K562 (cell line): Measurements from ENCODE around the gene CISD3. TPM values are rescaled to one million over a fixed set of nuclear protein-coding genes. Genes with fewer than 3 reads are reported as not detected.

Source experiments
- FOXJ2 ChIP-seq: fragments of 200-800 bp; sonication (Bioruptor generic); IDR thresholded peaks from 2 replicates; pipeline ENCODE4 v1.6.1; 2016; ENCODE audit warnings: missing genetic modification characterization, missing compliant biosample characterization
- GATAD2B ChIP-seq: fragments of 450-650 bp; IDR thresholded peaks from 2 replicates; pipeline ENCODE4 v1.6.1; 2017; ENCODE audit warnings: mild to moderate bottlenecking, borderline replicate concordance
- JUN ChIP-seq, 2 experiments: sonication (generic) in 1 of 2; formaldehyde crosslinking in 1 of 2; IDR thresholded peaks; 2 replicates each; pipeline versions ENCODE4 v1.6.1 to v1.8.0; 2012 to 2022; ENCODE audit warnings: borderline replicate concordance in 2 of 2, mild to moderate bottlenecking in 2 of 2, improper control_type of control experiment in 1 of 2, low read depth in 1 of 2, low read length in 1 of 2, missing genetic modification reagents in 1 of 2
- KAT2B ChIP-seq: IDR thresholded peaks from one replicate; pipeline ENCODE4 v1.6.1; 2012; ENCODE audit warnings: low read depth, mild to moderate bottlenecking, control low read depth, inconsistent platforms, low read length, moderate library complexity
- KAT7 ChIP-seq: sonication (generic); formaldehyde crosslinking; IDR thresholded peaks from 2 replicates; pipeline ENCODE4 v1.8.0; 2022; ENCODE audit warnings: missing genetic modification reagents, mild to moderate bottlenecking, borderline replicate concordance
- NFE2 ChIP-seq: IDR thresholded peaks from 2 replicates; pipeline ENCODE4 v1.6.1; 2014; ENCODE audit warnings: antibody characterized with exemption, low read depth
- PTBP1 ChIP-seq: fragments of 200-400 bp; formaldehyde crosslinking; IDR thresholded peaks from 2 replicates; pipeline ENCODE4 v1.6.1; 2017; ENCODE audit warnings: low read depth, low read length
- RAD51 ChIP-seq: fragments of 450-650 bp; IDR thresholded peaks from 2 replicates; pipeline ENCODE4 v1.7.1; 2016; ENCODE audit warnings: low read depth, mild to moderate bottlenecking, borderline replicate concordance
- ZFPM2 ChIP-seq: fragments of 250-450 bp; sonication (Bioruptor Pico); IDR thresholded peaks from 2 replicates; pipeline ENCODE4 v1.5.1; 2022; ENCODE audit warnings: mild to moderate bottlenecking
- ZNF384 ChIP-seq: IDR thresholded peaks from 2 replicates; pipeline ENCODE4 v1.6.1; 2012; ENCODE audit warnings: low read depth, low read length, improper control_type of control experiment
- ZNF586 ChIP-seq: fragments of 450-650 bp; formaldehyde crosslinking; conservative IDR thresholded peaks from 2 replicates; pipeline ENCODE4 v1.4.0; 2020; ENCODE audit warnings: mild to moderate bottlenecking, moderate library complexity
- ZNF830 ChIP-seq: fragments of 250-450 bp; sonication (Bioruptor Pico); IDR thresholded peaks from 2 replicates; pipeline ENCODE4 v1.5.0; 2021; ENCODE audit warnings: mild to moderate bottlenecking
- polyA plus RNA-seq, 8 experiments: library from polyadenylated mRNA; depleted of rRNA in 4 of 8; stranded (reverse) in 5 of 8; unstranded in 3 of 8; fragments of >200 nt; fragmentation: Nextera tagmentation in 2 of 8; fragmentation: Illumina TruSeq in 1 of 8; extraction: Ambion mirVana in 2 of 8; extraction: Trizol in 1 of 8; gene quantifications; 2 replicates each; pipeline versions ENCODE4 v1.2.1 to v1.2.3, GENCODE V29; 2011 to 2014; ENCODE audit warnings: inconsistent platforms in 1 of 8, missing spikeins in 1 of 8
- total RNA-seq, 7 experiments: library from RNA; depleted of rRNA in 6 of 7; stranded (reverse); fragments of >200 nt in 6 of 7; fragmentation: Illumina TruSeq in 2 of 7; extraction: Trizol in 2 of 7; gene quantifications; 2 replicates each; pipeline versions ENCODE4 v1.2.1 to v1.2.3, GENCODE V29; 2011 to 2021; ENCODE audit warnings: low replicate concordance in 1 of 7
- TF ChIP-seq, protein P1 (sequence below): sonication (generic); formaldehyde crosslinking; IDR thresholded peaks from 2 replicates; pipeline ENCODE4 v1.8.0; 2022; ENCODE audit warnings: mild to moderate bottlenecking, missing genetic modification reagents
- TF ChIP-seq, protein P2 (sequence below): fragments of 450-650 bp; conservative IDR thresholded peaks from 2 replicates; pipeline ENCODE4 v1.6.1; 2016; ENCODE audit warnings: missing genetic modification characterization, low read depth, mild to moderate bottlenecking, control low read depth, missing compliant biosample characterization
- TF ChIP-seq, protein P3 (sequence below): fragments of 450-650 bp; formaldehyde crosslinking; IDR thresholded peaks from 2 replicates; pipeline ENCODE4 v1.4.0; 2022; ENCODE audit warnings: missing genetic modification characterization
- TF ChIP-seq, protein P4 (sequence below): sonication (generic); formaldehyde crosslinking; IDR thresholded peaks from 2 replicates; pipeline ENCODE4 v1.9.0; 2022; ENCODE audit warnings: mild to moderate bottlenecking, missing genetic modification reagents
- TF ChIP-seq, protein P5 (sequence below): fragments of 250-450 bp; sonication (Bioruptor Pico); IDR thresholded peaks from 2 replicates; pipeline ENCODE4 v1.5.0; 2020; ENCODE audit warnings: mild to moderate bottlenecking
- TF ChIP-seq, protein P6 (sequence below): fragments of 450-650 bp; IDR thresholded peaks from 2 replicates; pipeline ENCODE4 v1.6.1; 2016; ENCODE audit warnings: mild to moderate bottlenecking
- TF ChIP-seq, protein P7 (sequence below): sonication (generic); formaldehyde crosslinking; IDR thresholded peaks from 2 replicates; pipeline ENCODE4 v1.9.0; 2022; ENCODE audit warnings: mild to moderate bottlenecking, missing genetic modification reagents

CISD3 gene
- total and polyA plus RNA-seq, 9 of the 15 experiments (the other 6 are each of a cell fraction or from before 2014, with no cell fraction given): 5.0 to 60.7 (median 15.7) TPM

DNA sequence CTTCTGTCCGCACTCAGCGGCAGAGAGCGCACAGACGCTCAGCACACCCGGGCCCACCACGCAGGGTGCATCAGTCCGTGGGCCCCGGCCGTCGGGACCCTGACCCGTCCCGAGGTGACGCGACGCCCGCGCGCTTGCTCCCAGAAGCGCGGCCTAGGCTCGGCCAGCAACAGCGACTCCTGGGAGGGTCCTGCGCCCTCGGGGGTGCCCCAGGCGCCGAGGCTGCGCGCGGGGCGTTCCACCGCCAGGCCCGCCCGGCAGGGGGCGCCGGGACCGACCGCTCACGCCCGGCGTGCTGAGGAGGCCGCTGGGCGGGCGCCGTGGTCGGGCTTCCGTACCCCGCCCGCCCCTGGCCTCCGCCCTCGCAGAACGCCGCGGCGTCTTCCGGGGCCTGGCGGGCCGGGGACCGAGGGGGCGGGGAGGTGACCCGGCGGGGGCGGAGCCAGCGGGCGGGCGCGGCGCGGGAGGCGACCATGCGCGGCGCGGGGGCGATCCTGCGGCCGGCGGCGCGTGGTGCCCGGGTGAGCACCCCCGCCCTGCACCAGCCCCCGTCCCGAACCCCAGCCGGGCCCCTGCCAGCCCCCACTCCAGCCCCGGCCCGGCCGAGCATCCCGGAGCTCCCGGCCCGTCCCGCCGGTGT is at the start of gene CISD3 (continued):
- TF ChIP-seq, protein P1, sequence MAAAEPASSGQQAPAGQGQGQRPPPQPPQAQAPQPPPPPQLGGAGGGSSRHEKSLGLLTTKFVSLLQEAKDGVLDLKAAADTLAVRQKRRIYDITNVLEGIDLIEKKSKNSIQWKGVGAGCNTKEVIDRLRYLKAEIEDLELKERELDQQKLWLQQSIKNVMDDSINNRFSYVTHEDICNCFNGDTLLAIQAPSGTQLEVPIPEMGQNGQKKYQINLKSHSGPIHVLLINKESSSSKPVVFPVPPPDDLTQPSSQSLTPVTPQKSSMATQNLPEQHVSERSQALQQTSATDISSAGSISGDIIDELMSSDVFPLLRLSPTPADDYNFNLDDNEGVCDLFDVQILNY (CRISPR knock-in tag): no peak
- TF ChIP-seq KAT7: no peak
- no peak for TF ChIP-seq RAD51
- TF ChIP-seq GATAD2B: peak; percentile 98
- no peak for TF ChIP-seq ZNF384
- no peak for TF ChIP-seq ZFPM2 (CRISPR knock-in tag)
- no peak for TF ChIP-seq PTBP1
- TF ChIP-seq, protein P2, sequence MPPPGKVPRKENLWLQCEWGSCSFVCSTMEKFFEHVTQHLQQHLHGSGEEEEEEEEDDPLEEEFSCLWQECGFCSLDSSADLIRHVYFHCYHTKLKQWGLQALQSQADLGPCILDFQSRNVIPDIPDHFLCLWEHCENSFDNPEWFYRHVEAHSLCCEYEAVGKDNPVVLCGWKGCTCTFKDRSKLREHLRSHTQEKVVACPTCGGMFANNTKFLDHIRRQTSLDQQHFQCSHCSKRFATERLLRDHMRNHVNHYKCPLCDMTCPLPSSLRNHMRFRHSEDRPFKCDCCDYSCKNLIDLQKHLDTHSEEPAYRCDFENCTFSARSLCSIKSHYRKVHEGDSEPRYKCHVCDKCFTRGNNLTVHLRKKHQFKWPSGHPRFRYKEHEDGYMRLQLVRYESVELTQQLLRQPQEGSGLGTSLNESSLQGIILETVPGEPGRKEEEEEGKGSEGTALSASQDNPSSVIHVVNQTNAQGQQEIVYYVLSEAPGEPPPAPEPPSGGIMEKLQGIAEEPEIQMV: no peak
- TF ChIP-seq KAT2B: no peak
- TF ChIP-seq NFE2: no peak
- TF ChIP-seq JUN (IDR thresholded peaks at IDR 0.05; ENCODE audit: borderline replicate concordance, low read depth, low read length): no peak
- no peak for TF ChIP-seq JUN (CRISPR knock-in tag; IDR thresholded peaks at IDR 0.05; ENCODE audit: borderline replicate concordance)
- TF ChIP-seq, protein P3, sequence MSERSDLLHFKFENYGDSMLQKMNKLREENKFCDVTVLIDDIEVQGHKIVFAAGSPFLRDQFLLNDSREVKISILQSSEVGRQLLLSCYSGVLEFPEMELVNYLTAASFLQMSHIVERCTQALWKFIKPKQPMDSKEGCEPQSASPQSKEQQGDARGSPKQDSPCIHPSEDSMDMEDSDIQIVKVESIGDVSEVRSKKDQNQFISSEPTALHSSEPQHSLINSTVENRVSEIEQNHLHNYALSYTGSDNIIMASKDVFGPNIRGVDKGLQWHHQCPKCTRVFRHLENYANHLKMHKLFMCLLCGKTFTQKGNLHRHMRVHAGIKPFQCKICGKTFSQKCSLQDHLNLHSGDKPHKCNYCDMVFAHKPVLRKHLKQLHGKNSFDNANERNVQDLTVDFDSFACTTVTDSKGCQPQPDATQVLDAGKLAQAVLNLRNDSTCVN (CRISPR knock-in tag): no peak
- TF ChIP-seq, protein P4, sequence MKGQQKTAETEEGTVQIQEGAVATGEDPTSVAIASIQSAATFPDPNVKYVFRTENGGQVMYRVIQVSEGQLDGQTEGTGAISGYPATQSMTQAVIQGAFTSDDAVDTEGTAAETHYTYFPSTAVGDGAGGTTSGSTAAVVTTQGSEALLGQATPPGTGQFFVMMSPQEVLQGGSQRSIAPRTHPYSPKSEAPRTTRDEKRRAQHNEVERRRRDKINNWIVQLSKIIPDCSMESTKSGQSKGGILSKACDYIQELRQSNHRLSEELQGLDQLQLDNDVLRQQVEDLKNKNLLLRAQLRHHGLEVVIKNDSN: no peak
- TF ChIP-seq, protein P5, sequence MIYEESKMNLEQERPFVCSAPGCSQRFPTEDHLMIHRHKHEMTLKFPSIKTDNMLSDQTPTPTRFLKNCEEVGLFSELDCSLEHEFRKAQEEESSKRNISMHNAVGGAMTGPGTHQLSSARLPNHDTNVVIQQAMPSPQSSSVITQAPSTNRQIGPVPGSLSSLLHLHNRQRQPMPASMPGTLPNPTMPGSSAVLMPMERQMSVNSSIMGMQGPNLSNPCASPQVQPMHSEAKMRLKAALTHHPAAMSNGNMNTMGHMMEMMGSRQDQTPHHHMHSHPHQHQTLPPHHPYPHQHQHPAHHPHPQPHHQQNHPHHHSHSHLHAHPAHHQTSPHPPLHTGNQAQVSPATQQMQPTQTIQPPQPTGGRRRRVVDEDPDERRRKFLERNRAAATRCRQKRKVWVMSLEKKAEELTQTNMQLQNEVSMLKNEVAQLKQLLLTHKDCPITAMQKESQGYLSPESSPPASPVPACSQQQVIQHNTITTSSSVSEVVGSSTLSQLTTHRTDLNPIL (CRISPR knock-in tag): no peak
- no peak for TF ChIP-seq ZNF830
- TF ChIP-seq, protein P6, sequence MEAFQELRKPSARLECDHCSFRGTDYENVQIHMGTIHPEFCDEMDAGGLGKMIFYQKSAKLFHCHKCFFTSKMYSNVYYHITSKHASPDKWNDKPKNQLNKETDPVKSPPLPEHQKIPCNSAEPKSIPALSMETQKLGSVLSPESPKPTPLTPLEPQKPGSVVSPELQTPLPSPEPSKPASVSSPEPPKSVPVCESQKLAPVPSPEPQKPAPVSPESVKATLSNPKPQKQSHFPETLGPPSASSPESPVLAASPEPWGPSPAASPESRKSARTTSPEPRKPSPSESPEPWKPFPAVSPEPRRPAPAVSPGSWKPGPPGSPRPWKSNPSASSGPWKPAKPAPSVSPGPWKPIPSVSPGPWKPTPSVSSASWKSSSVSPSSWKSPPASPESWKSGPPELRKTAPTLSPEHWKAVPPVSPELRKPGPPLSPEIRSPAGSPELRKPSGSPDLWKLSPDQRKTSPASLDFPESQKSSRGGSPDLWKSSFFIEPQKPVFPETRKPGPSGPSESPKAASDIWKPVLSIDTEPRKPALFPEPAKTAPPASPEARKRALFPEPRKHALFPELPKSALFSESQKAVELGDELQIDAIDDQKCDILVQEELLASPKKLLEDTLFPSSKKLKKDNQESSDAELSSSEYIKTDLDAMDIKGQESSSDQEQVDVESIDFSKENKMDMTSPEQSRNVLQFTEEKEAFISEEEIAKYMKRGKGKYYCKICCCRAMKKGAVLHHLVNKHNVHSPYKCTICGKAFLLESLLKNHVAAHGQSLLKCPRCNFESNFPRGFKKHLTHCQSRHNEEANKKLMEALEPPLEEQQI: no peak
- TF ChIP-seq FOXJ2 (tag): no peak
- TF ChIP-seq ZNF586 (CRISPR knock-in tag): no peak
- TF ChIP-seq, protein P7, sequence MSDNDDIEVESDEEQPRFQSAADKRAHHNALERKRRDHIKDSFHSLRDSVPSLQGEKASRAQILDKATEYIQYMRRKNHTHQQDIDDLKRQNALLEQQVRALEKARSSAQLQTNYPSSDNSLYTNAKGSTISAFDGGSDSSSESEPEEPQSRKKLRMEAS (CRISPR knock-in tag): no peak
